OCI-LY7 (cell line): ENCODE measurements around the gene RPA1. TPM values are rescaled to one million over a fixed set of nuclear protein-coding genes. Genes with fewer than 3 reads are reported as not detected.

Experiments used
- BruUV-seq: library from RNA; stranded (reverse); fragments of 400-500 nt; replicated peaks from 2 replicates; lab custom pipeline; 2021; lab: Mats Ljungman, UMichigan
- CTCF ChIA-PET: fragments of 300-600 bp; sonication (Branson Sonifier 250); formaldehyde crosslinking; loops from one replicate; lab custom pipeline; 2022; ENCODE audit warnings: antibody characterized with exemption; ENCODE audit not compliant: unreplicated experiment; lab: Charles Lee
- POLR2A ChIA-PET: fragments of 300-600 bp; sonication (Branson Sonifier 250); formaldehyde crosslinking; loops from one replicate; lab custom pipeline; 2022; ENCODE audit warnings: antibody characterized with exemption; lab: Charles Lee
- DNase-seq: peaks from one replicate; pipeline ENCODE4 v3.0.0-alpha.2; 2015; ENCODE audit warnings: low spot score
- H2AFZ ChIP-seq: fragments of 200-600 bp; sonication (generic), shearing (Covaris generic); 2 replicates; pipeline ENCODE4 v1.6.1; 2014; ENCODE audit warnings: mild to moderate bottlenecking, antibody characterized with exemption, low read length, moderate library complexity
- H3K27ac ChIP-seq: fragments of 200-600 bp; sonication (generic); 2 replicates; pipeline ENCODE4 v1.5.1; 2014; ENCODE audit warnings: mixed run types, low read depth, mild to moderate bottlenecking, moderate library complexity, low read length, inconsistent platforms; ENCODE audit not compliant: poor library complexity, severe bottlenecking
- H3K36me3 ChIP-seq: fragments of 200-600 bp; sonication (generic); 2 replicates; pipeline ENCODE4 v1.6.1; 2014; ENCODE audit warnings: mild to moderate bottlenecking, antibody characterized with exemption, low read length, moderate library complexity, mixed read lengths; ENCODE audit not compliant: insufficient read depth
- H3K4me1 ChIP-seq: fragments of 200-600 bp; sonication (generic); 2 replicates; pipeline ENCODE4 v1.5.1; 2014; ENCODE audit warnings: mild to moderate bottlenecking, low read length; ENCODE audit not compliant: insufficient read depth, poor library complexity, severe bottlenecking
- H3K4me2 ChIP-seq: fragments of 200-600 bp; sonication (generic); 2 replicates; pipeline ENCODE4 v1.6.1; 2014; ENCODE audit warnings: mild to moderate bottlenecking, low read length
- H3K4me3 ChIP-seq: fragments of 200-600 bp; sonication (generic); 2 replicates; pipeline ENCODE4 v1.5.1; 2014; ENCODE audit warnings: mild to moderate bottlenecking, low read depth, low read length; ENCODE audit not compliant: poor library complexity, severe bottlenecking
- H3K79me2 ChIP-seq: fragments of 200-600 bp; sonication (generic); 2 replicates; pipeline ENCODE4 v1.6.1; 2016; ENCODE audit warnings: low read depth, mild to moderate bottlenecking, low read length, moderate library complexity, mixed read lengths; ENCODE audit not compliant: insufficient read depth
- H3K9me2 ChIP-seq: fragments of 200-600 bp; sonication (generic); 2 replicates; pipeline ENCODE4 v1.6.1; 2016; ENCODE audit warnings: mild to moderate bottlenecking, low read length, mixed read lengths; ENCODE audit not compliant: insufficient read depth
- H3K9me3 ChIP-seq: fragments of 200-600 bp; sonication (generic); 2 replicates; pipeline ENCODE4 v1.6.1; 2014; ENCODE audit warnings: mild to moderate bottlenecking, mixed run types, low read length, mixed read lengths
- H4K20me1 ChIP-seq: fragments of 200-600 bp; sonication (generic); 2 replicates; pipeline ENCODE4 v1.6.1; 2014; ENCODE audit warnings: mild to moderate bottlenecking, antibody characterized with exemption, low read length, moderate library complexity, mixed read lengths; ENCODE audit not compliant: insufficient read depth
- CTCF ChIP-seq: fragments of 200-600 bp; sonication (generic); conservative IDR thresholded peaks from 2 replicates; pipeline ENCODE4 v1.5.1; 2014; ENCODE audit warnings: mild to moderate bottlenecking, antibody characterized with exemption, low read length, moderate library complexity, mixed read lengths
- EZH2phosphoT487 ChIP-seq: fragments of 200-600 bp; sonication (generic); IDR thresholded peaks from 2 replicates; pipeline ENCODE4 v1.6.1; 2018; ENCODE audit warnings: low read depth, borderline replicate concordance, mild to moderate bottlenecking, mixed run types, antibody characterized with exemption, low read length, moderate library complexity, mixed read lengths
- intact Hi-C: fragments of 100-400 bp; cut with micrococcal nuclease; formaldehyde crosslinking; loops from one replicate; pipeline ENCODE4 v1.10.0; 2022; ENCODE audit not compliant: unreplicated experiment
- total RNA-seq, 2 experiments: library from RNA; depleted of rRNA in 1 of 2; stranded (reverse); fragments of >200 nt in 1 of 2; shearing (Covaris generic) in 1 of 2; gene quantifications; 2 replicates each; pipeline ENCODE4 v1.2.3, GENCODE V29; 2014 to 2022

The RPA1 gene
- total RNA-seq, 2 experiments from 2014 or later: 55.5 to 184 TPM

GRCh38 chr17:1934901-1935300, 105.1 kb downstream of the RPA1 start:
- H3K27ac ChIP-seq: no peak overlapping the region
- H3K4me1 ChIP-seq: no peaks in the 10 kb centered on the region
- CTCF ChIA-PET: no interaction called here
- intact Hi-C loops: no loop called here
- no peak overlapping the region for H2AFZ ChIP-seq
- H3K4me2 ChIP-seq: no peak overlapping the region
- H3K9me3 ChIP-seq: no peaks in the 10 kb centered on the region
- no peaks in the 10 kb centered on the region for H3K9me2 ChIP-seq
- H3K36me3 ChIP-seq: no peaks in the 10 kb centered on the region
- H3K4me3 ChIP-seq: no peak overlapping the region
- DNase-seq: no peak
- H4K20me1 ChIP-seq: no peaks in the 10 kb centered on the region
- BruUV-seq: no TSS peak
- no peaks in the 10 kb centered on the region for H3K79me2 ChIP-seq
- POLR2A ChIA-PET: no interaction called here
- no peak for TF ChIP-seq CTCF
- TF ChIP-seq EZH2phosphoT487: no peak

GRCh38 chr17:1936766-1937165, 107.0 kb downstream of the RPA1 start:
- H3K27ac ChIP-seq: no peak overlapping the region
- no peaks in the 10 kb centered on the region for H3K4me1 ChIP-seq
- DNase-seq: no peak
- ChIA-PET CTCF (no interaction called here), POLR2A (no interaction called here)
- no peaks in the 10 kb centered on the region for H4K20me1 ChIP-seq
- intact Hi-C loops: no loop called here
- H3K4me2 ChIP-seq: no peak overlapping the region
- BruUV-seq: no TSS peak
- H3K79me2 ChIP-seq: no peaks in the 10 kb centered on the region
- H3K36me3 ChIP-seq: no peaks in the 10 kb centered on the region
- H2AFZ ChIP-seq: no peak overlapping the region
- H3K9me2 ChIP-seq: no peaks in the 10 kb centered on the region
- TF ChIP-seq EZH2phosphoT487: no peak
- no peaks in the 10 kb centered on the region for H3K9me3 ChIP-seq
- no peak overlapping the region for H3K4me3 ChIP-seq

GRCh38 chr17:1937461-1937860, 107.7 kb downstream of the RPA1 start:
- POLR2A ChIA-PET: no interaction called here
- Histone ChIP-seq H3K4me3 (no peak overlapping the region), H4K20me1 (no peaks in the 10 kb centered on the region), H3K27ac (no peak overlapping the region), H3K9me3 (no peaks in the 10 kb centered on the region), H3K4me1 (no peaks in the 10 kb centered on the region), H2AFZ (no peak overlapping the region), H3K36me3 (no peaks in the 10 kb centered on the region), H3K79me2 (no peaks in the 10 kb centered on the region), H3K9me2 (no peaks in the 10 kb centered on the region), H3K4me2 (no peak overlapping the region)
- CTCF ChIA-PET: no interaction called here
- no peak for TF ChIP-seq EZH2phosphoT487
- TF ChIP-seq CTCF: no peak
- intact Hi-C loops: no loop called here
- BruUV-seq: no TSS peak
- no peak for DNase-seq
